OCI-LY7 (cell line): ENCODE measurements around the gene MN1.
A peak's percentile ranks its signal among the peaks of the same experiment; 100 is the strongest.

Experiments used
- EZH2phosphoT487 ChIP-seq: fragments of 200-600 bp; sonication (generic); IDR thresholded peaks from 2 replicates; pipeline ENCODE4 v1.6.1; 2018; ENCODE audit warnings: low read depth, borderline replicate concordance, mild to moderate bottlenecking, mixed run types, antibody characterized with exemption, low read length, moderate library complexity, mixed read lengths
- TF ChIP-seq, protein P1 (sequence below): fragments of 200-600 bp; sonication (generic); conservative IDR thresholded peaks from 2 replicates; pipeline ENCODE4 v1.5.1; 2014; ENCODE audit warnings: mild to moderate bottlenecking, antibody characterized with exemption, low read length, moderate library complexity, mixed read lengths

DNA sequence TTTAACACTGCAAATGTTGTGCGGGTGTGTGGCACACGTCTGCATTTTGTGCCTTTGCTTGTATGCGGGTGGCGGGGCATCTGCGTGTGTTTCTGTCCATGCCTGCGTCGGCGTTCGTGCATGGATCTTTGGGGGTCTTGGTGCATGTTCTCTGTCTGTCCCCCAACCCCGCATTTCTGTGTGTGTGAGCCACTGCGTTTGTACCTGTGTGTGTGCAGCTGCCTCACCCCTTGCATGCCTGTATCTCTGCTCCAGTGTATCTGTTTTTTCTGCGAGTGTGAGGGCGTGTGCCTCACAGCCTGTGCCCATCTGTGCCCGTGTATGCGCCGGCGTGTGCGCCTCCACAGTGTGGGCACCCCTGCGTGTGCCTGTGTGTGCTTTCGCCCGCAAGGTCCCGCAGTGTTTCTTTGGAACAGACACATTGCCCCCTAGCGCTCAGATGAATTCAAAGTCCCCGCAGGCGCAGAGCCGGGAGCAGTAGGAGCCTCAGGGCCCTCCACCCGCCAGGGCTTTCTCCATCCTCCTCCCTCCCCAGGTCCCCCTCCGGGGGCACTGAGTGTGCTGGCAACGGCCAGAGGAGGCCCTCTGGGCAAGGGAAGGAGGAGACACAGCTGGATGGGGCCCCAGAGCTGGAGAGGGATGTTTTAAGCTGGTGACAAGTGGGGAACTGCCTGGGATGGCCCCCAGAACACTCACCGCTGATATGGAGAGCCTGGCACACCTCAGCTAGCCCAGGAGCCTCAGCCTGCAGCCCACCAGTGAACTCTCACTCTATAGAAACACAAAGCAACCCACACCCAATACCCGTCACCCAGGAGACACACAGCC lies 3.1 kb upstream of the MN1 start:
- TF ChIP-seq, protein P1, sequence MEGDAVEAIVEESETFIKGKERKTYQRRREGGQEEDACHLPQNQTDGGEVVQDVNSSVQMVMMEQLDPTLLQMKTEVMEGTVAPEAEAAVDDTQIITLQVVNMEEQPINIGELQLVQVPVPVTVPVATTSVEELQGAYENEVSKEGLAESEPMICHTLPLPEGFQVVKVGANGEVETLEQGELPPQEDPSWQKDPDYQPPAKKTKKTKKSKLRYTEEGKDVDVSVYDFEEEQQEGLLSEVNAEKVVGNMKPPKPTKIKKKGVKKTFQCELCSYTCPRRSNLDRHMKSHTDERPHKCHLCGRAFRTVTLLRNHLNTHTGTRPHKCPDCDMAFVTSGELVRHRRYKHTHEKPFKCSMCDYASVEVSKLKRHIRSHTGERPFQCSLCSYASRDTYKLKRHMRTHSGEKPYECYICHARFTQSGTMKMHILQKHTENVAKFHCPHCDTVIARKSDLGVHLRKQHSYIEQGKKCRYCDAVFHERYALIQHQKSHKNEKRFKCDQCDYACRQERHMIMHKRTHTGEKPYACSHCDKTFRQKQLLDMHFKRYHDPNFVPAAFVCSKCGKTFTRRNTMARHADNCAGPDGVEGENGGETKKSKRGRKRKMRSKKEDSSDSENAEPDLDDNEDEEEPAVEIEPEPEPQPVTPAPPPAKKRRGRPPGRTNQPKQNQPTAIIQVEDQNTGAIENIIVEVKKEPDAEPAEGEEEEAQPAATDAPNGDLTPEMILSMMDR: peak; percentile 81
- TF ChIP-seq EZH2phosphoT487: no peak
